A549 (cell line): ENCODE results near the gene UFD1.

Experiments
- BCL3 ChIP-seq: fragments of >200 bp; sonication (Bioruptor Twin); formaldehyde crosslinking; IDR thresholded peaks from 3 replicates; pipeline ENCODE4 v1.6.1; 2016
- BHLHE40 ChIP-seq: IDR thresholded peaks from 2 replicates; pipeline ENCODE4 v1.6.1; 2012; ENCODE audit warnings: low read depth, low read length, inconsistent platforms
- CTCF ChIP-seq: fragments of >200 bp; sonication (Bioruptor Twin); formaldehyde crosslinking; IDR thresholded peaks from 3 replicates; pipeline ENCODE4 v1.5.1; 2016
- EP300 ChIP-seq, 2 experiments: fragments of >200 bp; sonication (Bioruptor Twin); formaldehyde crosslinking; IDR thresholded peaks; 2 replicates in 1 of 2; 3 replicates in 1 of 2; pipeline ENCODE4 v1.6.1; 2016 to 2017
- FOSL2 ChIP-seq, 2 experiments: fragments of 450-650 bp in 1 of 2; fragments of >200 bp in 1 of 2; sonication (Bioruptor Twin) in 1 of 2; formaldehyde crosslinking; IDR thresholded peaks; 2 replicates each; pipeline versions ENCODE4 v1.5.0 to v1.6.1; 2016 to 2020; ENCODE audit warnings: mild to moderate bottlenecking in 1 of 2, moderate library complexity in 1 of 2
- MAFK ChIP-seq: fragments of 450-650 bp; IDR thresholded peaks from 2 replicates; pipeline ENCODE4 v1.6.1; 2014; ENCODE audit not compliant: partially characterized antibody
- MAX ChIP-seq: IDR thresholded peaks from 2 replicates; pipeline ENCODE4 v1.6.1; 2012
- PHF8 ChIP-seq: fragments of 200-600 bp; sonication (generic); IDR thresholded peaks from 2 replicates; pipeline ENCODE4 v1.6.1; 2016; ENCODE audit warnings: low read depth, mild to moderate bottlenecking, antibody characterized with exemption, moderate library complexity, borderline replicate concordance
- POLR2A ChIP-seq: IDR thresholded peaks from 2 replicates; pipeline ENCODE4 v1.6.1; 2012; ENCODE audit warnings: mild to moderate bottlenecking, low read length
- POLR2AphosphoS2 ChIP-seq: conservative IDR thresholded peaks from 2 replicates; pipeline ENCODE4 v1.6.1; 2012; ENCODE audit warnings: low read length, improper control_type of control experiment, inconsistent platforms
- RCOR1 ChIP-seq: fragments of 150-350 bp; IDR thresholded peaks from 2 replicates; pipeline ENCODE4 v1.6.1; 2014; ENCODE audit warnings: antibody characterized with exemption, low read length, low read depth
- REST ChIP-seq: fragments of 200-600 bp; sonication (generic); IDR thresholded peaks from 2 replicates; pipeline ENCODE4 v1.6.1; 2016; ENCODE audit warnings: antibody characterized with exemption, mild to moderate bottlenecking, moderate library complexity
- RFX5 ChIP-seq: fragments of 450-650 bp; IDR thresholded peaks from 2 replicates; pipeline ENCODE4 v1.7.1; 2014; ENCODE audit warnings: antibody characterized with exemption, mild to moderate bottlenecking, moderate library complexity
- SMC3 ChIP-seq: fragments of >200 bp; sonication (Bioruptor Twin); formaldehyde crosslinking; IDR thresholded peaks from 3 replicates; pipeline ENCODE4 v1.6.1; 2018; ENCODE audit warnings: inconsistent platforms

- TF ChIP-seq MAFK (no peak), CTCF (no peak), BHLHE40 (no peak), POLR2A (no peak), REST (no peak), POLR2AphosphoS2 (no peak), EP300 (IDR thresholded peaks at IDR 0.05) (no peak), BCL3 (no peak), PHF8 (no peak), SMC3 (no peak), RFX5 (no peak), RCOR1 (no peak), FOSL2 (IDR thresholded peaks at IDR 0.05) (no peak), FOSL2 (CRISPR knock-in tag; IDR thresholded peaks at IDR 0.05) (no peak), MAX (no peak)
Measured at GRCh38 chr22:19463008-19463407, 16.0 kb downstream of the UFD1 start.
